GM10266 (cell line): ENCODE measurements around the gene CCDC134.
A peak's percentile ranks its signal among the peaks of the same experiment; 100 is the strongest.

ENCODE experiments used
- DNase-seq: peaks from one replicate; pipeline ENCODE4 v3.0.0; 2012; ENCODE audit errors: extremely low spot score
- TF ChIP-seq, protein P1 (sequence below): IDR thresholded peaks from 2 replicates; pipeline ENCODE4 v1.5.1; 2012; ENCODE audit warnings: mild to moderate bottlenecking, low read depth; ENCODE audit not compliant: control insufficient read depth, insufficient read depth; ENCODE audit errors: missing control alignments

Gene CCDC134

DNA sequence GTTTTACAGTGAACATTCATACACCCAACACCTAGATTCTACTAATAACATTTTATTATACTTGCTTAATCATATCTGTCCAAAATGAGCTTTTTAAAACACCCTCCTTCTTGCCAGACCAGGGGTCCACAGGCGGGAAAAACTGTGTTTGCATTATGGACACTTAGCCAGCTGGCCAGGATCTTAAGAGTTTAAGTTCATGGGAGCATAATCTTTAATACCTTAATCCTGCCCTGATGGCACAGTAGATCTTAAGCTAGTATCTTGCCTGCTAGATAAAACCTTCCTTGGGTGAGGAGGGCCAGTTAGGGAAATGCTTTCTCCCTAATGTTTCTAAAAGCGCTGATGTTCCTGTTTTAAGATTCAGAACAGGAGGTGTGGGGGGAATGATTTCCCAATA is 13.1 kb upstream of the CCDC134 start:
- no peak for DNase-seq
- TF ChIP-seq, protein P1, sequence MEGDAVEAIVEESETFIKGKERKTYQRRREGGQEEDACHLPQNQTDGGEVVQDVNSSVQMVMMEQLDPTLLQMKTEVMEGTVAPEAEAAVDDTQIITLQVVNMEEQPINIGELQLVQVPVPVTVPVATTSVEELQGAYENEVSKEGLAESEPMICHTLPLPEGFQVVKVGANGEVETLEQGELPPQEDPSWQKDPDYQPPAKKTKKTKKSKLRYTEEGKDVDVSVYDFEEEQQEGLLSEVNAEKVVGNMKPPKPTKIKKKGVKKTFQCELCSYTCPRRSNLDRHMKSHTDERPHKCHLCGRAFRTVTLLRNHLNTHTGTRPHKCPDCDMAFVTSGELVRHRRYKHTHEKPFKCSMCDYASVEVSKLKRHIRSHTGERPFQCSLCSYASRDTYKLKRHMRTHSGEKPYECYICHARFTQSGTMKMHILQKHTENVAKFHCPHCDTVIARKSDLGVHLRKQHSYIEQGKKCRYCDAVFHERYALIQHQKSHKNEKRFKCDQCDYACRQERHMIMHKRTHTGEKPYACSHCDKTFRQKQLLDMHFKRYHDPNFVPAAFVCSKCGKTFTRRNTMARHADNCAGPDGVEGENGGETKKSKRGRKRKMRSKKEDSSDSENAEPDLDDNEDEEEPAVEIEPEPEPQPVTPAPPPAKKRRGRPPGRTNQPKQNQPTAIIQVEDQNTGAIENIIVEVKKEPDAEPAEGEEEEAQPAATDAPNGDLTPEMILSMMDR, result no peak

- DNase-seq, result no peak
- TF ChIP-seq, protein P1, result no peak
Measured at GRCh38 chr22:41793871-41794270, 6.6 kb upstream of the CCDC134 start.

GRCh38 chr22:41798736-41799135 is 1.7 kb upstream of the CCDC134 start:
- TF ChIP-seq, protein P1, result no peak
- DNase-seq, result no peak

- DNase-seq, result peak; percentile 53
- TF ChIP-seq, protein P1, result no peak
Measured at GRCh38 chr22:41799486-41800347, 762 bp upstream of the CCDC134 start.

DNA sequence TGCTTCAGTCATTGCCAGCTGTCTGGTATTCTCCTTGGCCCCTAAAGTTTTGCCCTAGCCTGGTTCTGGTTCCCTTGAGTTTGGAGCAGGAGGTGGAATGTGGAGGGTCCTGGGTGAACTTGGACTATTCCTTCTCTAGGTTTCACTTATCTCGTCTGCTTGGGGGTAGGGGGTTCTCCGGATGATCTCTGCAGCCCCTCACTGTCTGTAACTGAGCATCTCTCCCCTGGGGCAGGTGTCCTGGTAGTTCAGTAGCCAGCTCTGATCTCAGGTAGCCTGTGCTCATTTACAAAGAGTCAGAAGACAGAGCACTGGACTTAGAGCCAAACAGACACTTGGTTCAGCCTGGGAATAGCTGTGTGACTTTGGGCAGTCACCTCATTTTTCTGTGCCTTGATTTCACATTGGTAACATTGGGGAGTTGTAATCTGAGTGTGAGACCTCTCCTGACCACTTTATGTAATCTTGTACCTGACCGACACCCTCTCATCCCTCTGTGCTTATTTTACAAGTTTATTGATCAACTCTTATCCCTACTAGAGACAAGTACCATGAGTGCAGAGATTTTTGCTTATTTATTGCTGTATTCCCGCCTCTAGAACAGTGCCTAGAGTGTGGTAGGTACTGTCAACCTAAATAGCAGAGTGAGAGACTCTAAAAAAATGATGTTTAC is 804 bp downstream of the CCDC134 start:
- DNase-seq, result peak; percentile 36

DNA sequence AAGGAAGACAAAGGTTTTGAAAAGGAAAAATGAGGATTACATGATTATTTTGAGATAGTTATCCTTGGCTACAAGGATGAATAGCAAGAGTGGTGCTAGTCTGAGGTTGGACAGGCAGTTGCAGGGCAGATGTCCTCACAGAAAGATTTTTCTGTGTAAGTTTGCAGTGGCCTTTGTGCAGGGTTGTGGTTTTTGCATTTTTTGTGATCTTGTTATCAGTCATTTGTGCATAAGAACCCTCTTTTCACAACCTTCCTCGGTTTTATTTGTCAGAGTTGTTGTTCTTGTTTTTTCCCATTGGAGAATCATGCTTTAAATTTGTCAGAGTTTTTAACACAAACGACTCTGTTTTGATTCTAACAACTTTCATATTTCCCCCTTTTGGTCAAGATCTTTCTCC is 1.4 kb downstream of the CCDC134 start:
- TF ChIP-seq, protein P1, result no peak
- DNase-seq, result no peak

More for the DNA sequence above, 804 bp downstream of the CCDC134 start:
- TF ChIP-seq, protein P1, result no peak

- TF ChIP-seq, protein P1, result no peak
- no peak for DNase-seq
Measured at GRCh38 chr22:41805639-41806038, 5.2 kb downstream of the CCDC134 start.
